Mesendoderm (in vitro differentiated cells): ENCODE measurements around the gene CCL4.

ENCODE experiments used
- DNase-seq: peaks from one replicate; pipeline ENCODE4 v3.0.0; 2013
- H2AK5ac ChIP-seq: 2 replicates; pipeline ENCODE4 v1.6.1; 2013; ENCODE audit warnings: low read length, inconsistent platforms
- H2BK120ac ChIP-seq: 2 replicates; pipeline ENCODE4 v1.6.1; 2013; ENCODE audit warnings: low read depth, mild to moderate bottlenecking, low read length, moderate library complexity, mixed read lengths
- H2BK15ac ChIP-seq: replicated peaks from 2 replicates; pipeline ENCODE4 v1.6.1; 2013; ENCODE audit warnings: low read depth, mild to moderate bottlenecking, moderate library complexity
- H2BK5ac ChIP-seq: 2 replicates; pipeline ENCODE4 v1.6.1; 2013; ENCODE audit warnings: low read length, inconsistent platforms
- H3K18ac ChIP-seq: 2 replicates; pipeline ENCODE4 v1.6.1; 2013; ENCODE audit warnings: mild to moderate bottlenecking, low read length, mixed read lengths
- H3K23ac ChIP-seq: one replicate; pipeline ENCODE4 v1.6.1; 2013; ENCODE audit warnings: low read length
- H3K27ac ChIP-seq: 2 replicates; pipeline ENCODE4 v1.5.1; 2013; ENCODE audit warnings: low read depth, mild to moderate bottlenecking, inconsistent platforms, low read length, moderate library complexity
- H3K27me3 ChIP-seq: 2 replicates; pipeline ENCODE4 v1.6.1; 2013; ENCODE audit warnings: low read length, control low read depth, mild to moderate bottlenecking, inconsistent platforms; ENCODE audit not compliant: insufficient read depth, poor library complexity
- H3K36me3 ChIP-seq: 2 replicates; pipeline ENCODE4 v1.6.1; 2013; ENCODE audit warnings: low read length, inconsistent platforms; ENCODE audit not compliant: control insufficient read depth, insufficient read depth
- H3K4ac ChIP-seq: one replicate; pipeline ENCODE4 v1.6.1; 2013; ENCODE audit warnings: low read depth, mild to moderate bottlenecking, low read length, moderate library complexity
- H3K4me1 ChIP-seq: 2 replicates; pipeline ENCODE4 v1.6.1; 2013; ENCODE audit warnings: low read depth, low read length, inconsistent platforms; ENCODE audit not compliant: control insufficient read depth
- H3K4me2 ChIP-seq: 2 replicates; pipeline ENCODE4 v1.6.1; 2013; ENCODE audit warnings: low read length
- H3K4me3 ChIP-seq: 2 replicates; pipeline ENCODE4 v1.5.1; 2013; ENCODE audit warnings: mild to moderate bottlenecking, low read length
- H3K56ac ChIP-seq: one replicate; pipeline ENCODE4 v1.6.1; 2013; ENCODE audit warnings: low read length
- H3K79me1 ChIP-seq: 2 replicates; pipeline ENCODE4 v1.6.1; 2013; ENCODE audit warnings: low read length, inconsistent platforms
- H3K79me2 ChIP-seq: 2 replicates; pipeline ENCODE4 v1.6.1; 2013; ENCODE audit warnings: mild to moderate bottlenecking, low read length; ENCODE audit not compliant: control insufficient read depth, insufficient read depth
- H3K9ac ChIP-seq: 2 replicates; pipeline ENCODE4 v1.6.1; 2013; ENCODE audit warnings: low read length, inconsistent platforms
- H4K5ac ChIP-seq: one replicate; pipeline ENCODE4 v1.6.1; 2013; ENCODE audit warnings: low read length
- H4K8ac ChIP-seq: one replicate; pipeline ENCODE4 v1.6.1; 2013; ENCODE audit warnings: low read depth, mild to moderate bottlenecking, control low read depth, low read length, moderate library complexity
- WGBS: extraction: QIAGEN DNeasy Blood & Tissue Kit; methylation state at CpG from one replicate; pipeline ENCODE4 v1.1.7; 2013; ENCODE audit warnings: low lambda C conversion rate, missing lambda C conversion rate; ENCODE audit not compliant: insufficient coverage; ENCODE audit errors: extremely low coverage; 5-methylcytosine and 5-hydroxymethylcytosine counted together

The CCL4 gene

GRCh38 chr17:36128411-36128978 is 24.9 kb downstream of the CCL4 start:
- no peak overlapping the region for H3K4me3 ChIP-seq
- H3K18ac ChIP-seq: no peak overlapping the region
- H3K4me1 ChIP-seq: no peaks in the 10 kb centered on the region
- no peaks in the 10 kb centered on the region for H3K79me1 ChIP-seq
- H3K56ac ChIP-seq: no peak overlapping the region
- H2BK5ac ChIP-seq: no peak overlapping the region
- DNase-seq: no peak
- no peak overlapping the region for H2BK120ac ChIP-seq
- no peak overlapping the region for H3K4ac ChIP-seq
- no peak overlapping the region for H4K5ac ChIP-seq
- WGBS: no CpG with 5 or more reads among the region's 4 CpGs
- no peak overlapping the region for H2AK5ac ChIP-seq
- H3K27ac ChIP-seq: no peak overlapping the region
- no peaks in the 10 kb centered on the region for H3K27me3 ChIP-seq
- no peak overlapping the region for H3K23ac ChIP-seq
- H3K79me2 ChIP-seq: no peaks in the 10 kb centered on the region
- H3K9ac ChIP-seq: no peak overlapping the region
- H3K36me3 ChIP-seq: no peaks in the 10 kb centered on the region
- H4K8ac ChIP-seq: no peak overlapping the region
- H3K4me2 ChIP-seq: no peak overlapping the region
- no peak overlapping the region for H2BK15ac ChIP-seq

- H3K23ac ChIP-seq: no peak overlapping the region
- H3K56ac ChIP-seq: no peak overlapping the region
- no peak overlapping the region for H3K27ac ChIP-seq
- H3K79me1 ChIP-seq: no peaks in the 10 kb centered on the region
- H4K8ac ChIP-seq: no peak overlapping the region
- H3K4me3 ChIP-seq: no peak overlapping the region
- DNase-seq: no peak
- no peak overlapping the region for H3K18ac ChIP-seq
- no peak overlapping the region for H2BK5ac ChIP-seq
- H3K4ac ChIP-seq: no peak overlapping the region
- no peaks in the 10 kb centered on the region for H3K27me3 ChIP-seq
- H3K4me2 ChIP-seq: no peak overlapping the region
- H3K79me2 ChIP-seq: no peaks in the 10 kb centered on the region
- no peak overlapping the region for H3K9ac ChIP-seq
- H2BK15ac ChIP-seq: no peak overlapping the region
- no peak overlapping the region for H4K5ac ChIP-seq
- no peaks in the 10 kb centered on the region for H3K36me3 ChIP-seq
- no peak overlapping the region for H2AK5ac ChIP-seq
- no peak overlapping the region for H2BK120ac ChIP-seq
- WGBS: no CpG with 5 or more reads among the region's 1 CpG
- no peaks in the 10 kb centered on the region for H3K4me1 ChIP-seq
Measured at GRCh38 chr17:36129616-36130015, 26.0 kb downstream of the CCL4 start.

DNA sequence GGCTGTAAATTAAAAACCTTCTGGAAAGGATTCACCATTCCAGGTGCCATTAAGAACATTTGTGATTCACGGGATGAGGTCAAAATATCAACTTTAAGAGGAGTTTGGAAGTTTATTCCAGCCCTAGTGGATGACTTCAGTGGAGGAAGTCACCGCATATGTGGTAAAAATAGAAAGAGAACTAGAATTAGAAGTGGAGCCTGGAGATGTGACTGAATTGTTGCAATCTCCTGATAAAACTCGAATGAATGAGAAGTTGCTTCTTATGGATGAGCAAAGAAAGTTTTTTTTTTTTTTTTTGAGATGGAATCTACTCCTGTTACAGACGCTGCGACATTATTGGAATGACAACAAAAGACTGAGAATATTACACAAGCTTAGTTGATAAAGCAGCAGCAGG is 26.7 kb downstream of the CCL4 start:
- H3K27ac ChIP-seq: no peak overlapping the region
- H2BK15ac ChIP-seq: no peak overlapping the region
- H4K5ac ChIP-seq: no peak overlapping the region
- H3K23ac ChIP-seq: no peak overlapping the region
- H3K79me2 ChIP-seq: no peaks in the 10 kb centered on the region
- H3K79me1 ChIP-seq: no peaks in the 10 kb centered on the region
- no peak overlapping the region for H3K4me3 ChIP-seq
- H3K36me3 ChIP-seq: no peaks in the 10 kb centered on the region
- no peaks in the 10 kb centered on the region for H3K27me3 ChIP-seq
- H2AK5ac ChIP-seq: no peak overlapping the region
- no peak overlapping the region for H3K56ac ChIP-seq
- no peak overlapping the region for H2BK5ac ChIP-seq
- no peak overlapping the region for H3K9ac ChIP-seq
- no peak overlapping the region for H4K8ac ChIP-seq
- H2BK120ac ChIP-seq: no peak overlapping the region
- no peak overlapping the region for H3K18ac ChIP-seq
- no CpG with 5 or more reads among the region's 5 CpGs for WGBS
- no peak overlapping the region for H3K4ac ChIP-seq
- H3K4me2 ChIP-seq: no peak overlapping the region
- DNase-seq: no peak
- H3K4me1 ChIP-seq: no peaks in the 10 kb centered on the region

GRCh38 chr17:36131421-36131820 is 27.8 kb downstream of the CCL4 start:
- H3K36me3 ChIP-seq: no peaks in the 10 kb centered on the region
- H4K8ac ChIP-seq: no peak overlapping the region
- no peak for DNase-seq
- H3K23ac ChIP-seq: no peak overlapping the region
- H3K27me3 ChIP-seq: no peaks in the 10 kb centered on the region
- no peak overlapping the region for H4K5ac ChIP-seq
- H3K4me1 ChIP-seq: no peaks in the 10 kb centered on the region
- H2BK5ac ChIP-seq: no peak overlapping the region
- H2AK5ac ChIP-seq: no peak overlapping the region
- no peaks in the 10 kb centered on the region for H3K79me2 ChIP-seq
- no peak overlapping the region for H2BK120ac ChIP-seq
- WGBS: no CpG with 5 or more reads among the region's 2 CpGs
- H3K56ac ChIP-seq: no peak overlapping the region
- no peak overlapping the region for H3K9ac ChIP-seq
- H2BK15ac ChIP-seq: no peak overlapping the region
- H3K27ac ChIP-seq: no peak overlapping the region
- H3K79me1 ChIP-seq: no peaks in the 10 kb centered on the region
- no peak overlapping the region for H3K18ac ChIP-seq
- no peak overlapping the region for H3K4me3 ChIP-seq
- no peak overlapping the region for H3K4me2 ChIP-seq
- no peak overlapping the region for H3K4ac ChIP-seq

DNA sequence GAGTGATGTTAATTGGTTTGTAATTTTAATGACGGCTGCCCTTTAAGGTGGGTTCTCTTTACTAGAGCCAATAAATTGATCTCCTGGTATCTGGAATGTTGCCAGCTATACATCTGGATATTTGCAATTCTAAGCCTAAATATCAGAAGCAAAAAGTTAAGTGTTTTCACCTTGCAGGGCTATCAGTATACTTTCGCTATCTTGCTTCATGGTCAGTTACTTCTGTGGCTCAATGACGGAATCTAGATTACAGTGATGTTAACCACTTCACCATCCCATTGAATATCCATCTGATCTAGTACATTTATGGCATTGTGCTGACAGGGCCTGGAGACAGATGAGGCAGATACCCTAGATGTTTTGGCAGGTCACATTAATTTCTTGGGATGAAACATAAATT is 28.3 kb downstream of the CCL4 start:
- H3K79me1 ChIP-seq: no peaks in the 10 kb centered on the region
- WGBS: no CpG with 5 or more reads among the region's 3 CpGs
- H2BK120ac ChIP-seq: no peak overlapping the region
- H3K4me1 ChIP-seq: no peaks in the 10 kb centered on the region
- H3K4me2 ChIP-seq: no peak overlapping the region
- H3K79me2 ChIP-seq: no peaks in the 10 kb centered on the region
- no peak overlapping the region for H2AK5ac ChIP-seq
- H3K36me3 ChIP-seq: no peaks in the 10 kb centered on the region
- H3K18ac ChIP-seq: no peak overlapping the region
- H3K4me3 ChIP-seq: no peak overlapping the region
- H3K27me3 ChIP-seq: no peaks in the 10 kb centered on the region
- H3K27ac ChIP-seq: no peak overlapping the region
- H3K4ac ChIP-seq: no peak overlapping the region
- no peak overlapping the region for H4K5ac ChIP-seq
- H3K9ac ChIP-seq: no peak overlapping the region
- H4K8ac ChIP-seq: no peak overlapping the region
- H3K23ac ChIP-seq: no peak overlapping the region
- no peak overlapping the region for H3K56ac ChIP-seq
- no peak overlapping the region for H2BK15ac ChIP-seq
- no peak overlapping the region for H2BK5ac ChIP-seq
- no peak for DNase-seq

DNA sequence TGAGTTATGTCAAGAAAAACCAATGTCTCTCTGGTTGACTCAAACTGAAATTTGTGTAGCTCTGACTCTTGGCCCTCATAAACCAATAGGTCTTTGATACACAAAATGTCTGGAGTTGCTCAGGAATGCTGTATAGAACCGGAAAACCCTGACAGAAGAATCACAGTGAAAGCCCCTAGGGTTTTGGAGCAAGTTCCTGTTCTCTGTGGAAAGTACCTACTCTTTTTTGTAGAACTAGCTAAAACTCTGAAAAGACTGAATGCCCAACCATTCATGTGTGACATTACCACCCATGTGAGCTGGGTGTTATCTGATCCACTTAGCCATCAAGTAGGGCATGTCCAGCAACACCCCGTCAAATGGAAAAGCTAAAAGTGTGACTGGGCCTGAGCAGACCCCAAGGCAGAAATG is 28.8 kb downstream of the CCL4 start:
- Histone ChIP-seq H3K4me2 (no peak overlapping the region), H3K27ac (no peak overlapping the region), H3K36me3 (no peaks in the 10 kb centered on the region), H3K56ac (no peak overlapping the region), H2BK15ac (no peak overlapping the region), H3K79me2 (no peaks in the 10 kb centered on the region), H3K79me1 (no peaks in the 10 kb centered on the region), H3K27me3 (no peaks in the 10 kb centered on the region), H3K18ac (no peak overlapping the region), H4K5ac (no peak overlapping the region), H2AK5ac (no peak overlapping the region), H3K4ac (no peak overlapping the region), H3K23ac (no peak overlapping the region), H4K8ac (no peak overlapping the region), H3K4me1 (no peaks in the 10 kb centered on the region), H3K4me3 (no peak overlapping the region), H2BK5ac (no peak overlapping the region), H2BK120ac (no peak overlapping the region), H3K9ac (no peak overlapping the region)
- DNase-seq: no peak
- no CpG with 5 or more reads among the region's 2 CpGs for WGBS
